ENCODE data around the gene CSF3R.

The CSF3R gene

DNA sequence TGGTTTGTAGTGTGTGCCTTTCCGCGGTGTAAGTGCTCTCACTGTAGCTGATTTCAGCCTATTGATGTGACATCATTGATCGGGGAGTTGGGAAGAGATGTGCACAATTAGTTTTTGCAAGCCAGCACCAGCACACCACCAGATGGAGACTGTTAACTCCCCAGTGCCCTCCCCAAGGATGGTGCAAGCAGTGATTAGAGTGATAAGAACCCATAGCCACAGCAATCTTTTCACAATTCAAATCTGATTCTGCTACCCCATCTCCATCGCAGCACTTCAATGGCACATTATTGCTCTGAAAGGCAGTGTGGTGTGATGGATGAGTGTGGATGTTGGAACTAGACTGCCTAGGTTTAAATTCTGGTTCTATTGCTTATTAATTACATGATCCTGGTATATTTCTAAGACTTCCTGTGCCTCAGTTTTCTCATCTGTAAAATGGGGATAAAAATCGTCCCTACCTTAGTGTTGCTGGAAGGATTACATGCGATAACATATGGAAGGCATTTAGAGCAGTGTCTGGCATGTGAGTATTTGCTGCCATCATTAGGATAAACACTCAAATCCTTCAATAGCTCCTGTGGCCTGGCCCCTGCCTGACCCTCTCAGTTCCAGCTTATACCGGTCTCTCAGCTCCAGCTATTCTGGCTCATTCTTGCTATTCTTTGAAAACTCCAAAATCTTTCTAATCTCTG is 6.7 kb downstream of the CSF3R start:
- in situ Hi-C loops (cut with MboI; ENCODE audit: low sequenced_read_pairs, unreplicated experiment) = no loop called here
- TF ChIP-seq, protein P1, sequence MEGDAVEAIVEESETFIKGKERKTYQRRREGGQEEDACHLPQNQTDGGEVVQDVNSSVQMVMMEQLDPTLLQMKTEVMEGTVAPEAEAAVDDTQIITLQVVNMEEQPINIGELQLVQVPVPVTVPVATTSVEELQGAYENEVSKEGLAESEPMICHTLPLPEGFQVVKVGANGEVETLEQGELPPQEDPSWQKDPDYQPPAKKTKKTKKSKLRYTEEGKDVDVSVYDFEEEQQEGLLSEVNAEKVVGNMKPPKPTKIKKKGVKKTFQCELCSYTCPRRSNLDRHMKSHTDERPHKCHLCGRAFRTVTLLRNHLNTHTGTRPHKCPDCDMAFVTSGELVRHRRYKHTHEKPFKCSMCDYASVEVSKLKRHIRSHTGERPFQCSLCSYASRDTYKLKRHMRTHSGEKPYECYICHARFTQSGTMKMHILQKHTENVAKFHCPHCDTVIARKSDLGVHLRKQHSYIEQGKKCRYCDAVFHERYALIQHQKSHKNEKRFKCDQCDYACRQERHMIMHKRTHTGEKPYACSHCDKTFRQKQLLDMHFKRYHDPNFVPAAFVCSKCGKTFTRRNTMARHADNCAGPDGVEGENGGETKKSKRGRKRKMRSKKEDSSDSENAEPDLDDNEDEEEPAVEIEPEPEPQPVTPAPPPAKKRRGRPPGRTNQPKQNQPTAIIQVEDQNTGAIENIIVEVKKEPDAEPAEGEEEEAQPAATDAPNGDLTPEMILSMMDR (IDR thresholded peaks at IDR 0.05; ENCODE audit: borderline replicate concordance, control extremely low read depth, extremely low read depth, insufficient read depth, missing control alignments) = no peak
- no peak for DNase-seq (ENCODE audit: low spot score)

DNA sequence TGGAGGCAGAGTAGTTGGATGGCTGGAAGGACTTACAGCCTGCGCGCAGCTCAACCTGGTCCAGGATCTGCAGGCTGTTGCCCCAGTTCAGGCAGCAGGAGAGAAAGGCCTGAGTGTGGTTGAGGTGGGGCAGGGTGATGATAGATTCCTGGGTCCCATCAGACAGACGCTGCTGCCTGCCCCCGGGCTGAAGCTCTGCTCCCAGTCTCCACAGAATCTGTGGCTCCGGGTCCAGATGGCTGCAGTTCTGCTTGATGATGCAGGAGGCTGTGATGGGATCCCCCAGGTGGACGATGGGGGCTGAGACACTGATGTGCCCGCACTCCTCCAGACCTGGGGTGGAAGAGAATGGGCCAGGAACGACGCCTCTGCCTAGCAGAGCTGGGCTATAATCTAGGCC is 7.4 kb downstream of the CSF3R start:
- in situ Hi-C loops (cut with MboI; ENCODE audit: low sequenced_read_pairs, unreplicated experiment) = no loop called here
- TF ChIP-seq, protein P1 (IDR thresholded peaks at IDR 0.05; ENCODE audit: borderline replicate concordance, control extremely low read depth, extremely low read depth, insufficient read depth, missing control alignments) = no peak
- DNase-seq (ENCODE audit: low spot score) = no peak

DNA sequence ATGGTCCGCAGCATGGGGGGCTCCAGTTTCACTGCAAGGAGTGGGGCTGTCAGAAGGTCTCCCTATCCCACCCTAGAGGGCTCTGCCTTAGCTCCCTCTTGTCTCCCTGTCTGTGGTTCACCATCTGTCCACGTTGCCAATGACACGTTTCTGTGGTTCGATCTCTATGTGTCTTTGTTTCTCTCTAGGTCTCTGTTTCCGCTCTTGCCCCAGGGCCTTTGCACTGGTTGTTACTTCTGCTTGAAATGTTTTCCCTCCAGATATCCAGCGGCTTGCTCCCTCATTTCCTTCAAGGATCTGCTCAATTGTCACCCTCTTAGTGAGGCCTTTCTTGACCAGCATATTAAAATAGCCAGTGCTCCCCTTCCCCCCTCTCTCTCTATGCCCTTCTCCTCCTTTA is 10.1 kb downstream of the CSF3R start:
- DNase-seq (ENCODE audit: low spot score) = no peak
- TF ChIP-seq, protein P1 (IDR thresholded peaks at IDR 0.05; ENCODE audit: borderline replicate concordance, control extremely low read depth, extremely low read depth, insufficient read depth, missing control alignments) = no peak
- in situ Hi-C loops (cut with MboI; ENCODE audit: low sequenced_read_pairs, unreplicated experiment) = no loop called here

DNA sequence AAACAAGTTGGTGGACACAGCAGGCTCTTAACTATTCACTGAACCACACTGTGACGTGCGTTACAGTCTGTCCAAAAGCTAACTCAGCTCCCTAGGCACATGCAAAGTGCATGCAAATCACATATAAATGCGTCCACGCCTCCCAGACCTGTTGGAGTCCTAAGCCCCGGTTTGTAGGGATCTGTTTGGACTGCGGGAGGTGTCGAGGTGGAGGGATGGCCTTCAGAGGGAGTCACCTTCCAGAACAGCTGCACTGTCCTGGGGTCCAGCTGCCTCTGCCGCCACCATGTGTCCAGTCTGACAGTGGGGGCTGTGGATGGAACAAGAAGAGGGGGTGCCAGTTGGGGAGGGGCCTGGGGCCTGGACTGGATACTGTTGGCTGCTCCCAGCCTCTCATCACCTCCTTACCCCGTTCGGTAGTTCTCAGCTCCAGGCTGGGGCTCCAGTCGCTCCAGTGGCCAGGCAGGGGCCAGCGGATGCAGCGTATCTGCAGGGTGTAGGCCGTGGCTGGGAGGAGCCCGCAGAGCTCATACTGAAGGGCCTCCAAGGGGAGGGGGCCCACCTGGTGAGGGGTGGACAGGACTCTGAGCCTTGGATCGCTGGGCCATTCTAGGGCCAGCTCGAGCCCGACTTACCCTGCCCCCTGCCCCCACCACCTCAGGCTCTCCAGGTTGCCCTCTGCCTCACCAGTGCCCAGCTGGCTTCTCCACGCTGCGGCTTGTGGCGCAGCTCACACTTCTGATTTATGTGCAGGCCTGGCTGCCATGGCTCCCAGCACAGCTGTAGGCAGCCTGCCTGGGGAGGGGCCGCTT is 10.7 kb downstream of the CSF3R start:
- in situ Hi-C loops (cut with MboI; ENCODE audit: low sequenced_read_pairs, unreplicated experiment) = no loop called here
- TF ChIP-seq, protein P1 (IDR thresholded peaks at IDR 0.05; ENCODE audit: borderline replicate concordance, control extremely low read depth, extremely low read depth, insufficient read depth, missing control alignments) = no peak
- no peak for DNase-seq (ENCODE audit: low spot score)

- DNase-seq (ENCODE audit: low spot score) = no peak
- in situ Hi-C loops (cut with MboI; ENCODE audit: low sequenced_read_pairs, unreplicated experiment) = no loop called here
- TF ChIP-seq, protein P1 (IDR thresholded peaks at IDR 0.05; ENCODE audit: borderline replicate concordance, control extremely low read depth, extremely low read depth, insufficient read depth, missing control alignments) = no peak
These were observed 13.6 kb downstream of the CSF3R start for GRCh38 chr1:36469163-36469562.

DNA sequence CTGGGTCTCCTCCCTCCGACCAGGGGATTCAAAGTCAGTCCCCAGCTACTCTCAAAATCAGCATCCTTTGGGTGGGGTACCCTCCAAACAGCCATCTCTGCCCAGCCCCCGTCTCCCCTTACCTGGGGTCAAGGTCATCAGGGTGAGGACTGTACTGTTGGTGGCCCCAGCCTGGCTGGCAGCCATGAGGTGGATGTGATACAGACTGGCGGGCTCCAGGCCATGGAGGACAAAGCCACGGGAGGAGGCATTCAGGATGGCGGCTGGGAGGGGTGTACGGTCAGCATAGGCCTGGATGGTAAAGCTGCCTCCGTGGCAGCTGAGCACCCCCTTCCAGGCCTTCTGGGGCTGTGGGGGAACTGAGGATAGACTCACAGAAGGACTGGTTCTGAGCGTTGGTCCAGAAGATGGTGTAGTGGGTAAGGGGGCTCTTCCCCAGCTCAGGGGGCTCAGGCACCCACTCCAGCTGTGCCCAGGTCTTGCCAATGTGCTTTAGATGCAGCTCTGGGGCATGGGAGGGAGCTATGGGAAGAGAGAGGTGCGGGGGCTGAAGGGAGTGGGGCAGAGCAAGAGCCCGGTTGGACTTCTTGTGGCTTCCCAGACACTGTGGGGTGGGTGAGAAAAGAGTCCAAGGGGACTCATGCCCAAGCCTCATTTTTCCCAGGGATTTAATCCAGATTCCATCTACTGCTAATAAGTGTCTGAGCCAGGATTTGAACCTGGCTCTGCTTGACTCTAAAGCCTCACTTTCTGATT is 14.8 kb downstream of the CSF3R start:
- no peak for DNase-seq (ENCODE audit: low spot score)
- in situ Hi-C loops (cut with MboI; ENCODE audit: low sequenced_read_pairs, unreplicated experiment) = no loop called here
- TF ChIP-seq, protein P1 (IDR thresholded peaks at IDR 0.05; ENCODE audit: borderline replicate concordance, control extremely low read depth, extremely low read depth, insufficient read depth, missing control alignments) = no peak

All from GM13976 (cell line).